Fibroblast of villous mesenchyme (primary cell): Measurements from ENCODE around the gene TTC5. TPM values are rescaled to one million over a fixed set of nuclear protein-coding genes. Genes with fewer than 3 reads are reported as not detected.
A peak's percentile ranks its signal among the peaks of the same experiment; 100 is the strongest.
"Not testable (repeated sequence)": the region's sequence is repeated elsewhere in the genome, so short reads cannot be mapped to it uniquely, and the experiment has no call there.

Experiments
- DNase-seq: peaks from one replicate; pipeline ENCODE4 v3.0.0-alpha.2; 2010; ENCODE audit warnings: low read depth
- H3K4me3 ChIP-seq: 2 replicates; pipeline ENCODE4 v1.5.1; 2011; ENCODE audit warnings: low read depth, mild to moderate bottlenecking, low read length
- total RNA-seq: library from RNA; depleted of rRNA; stranded (reverse); fragments of >200 nt; gene quantifications from 2 replicates; pipeline ENCODE4 v1.2.3, GENCODE V29; 2012
- TF ChIP-seq, protein P1 (sequence below): IDR thresholded peaks from 2 replicates; pipeline ENCODE4 v1.5.1; 2012; ENCODE audit warnings: low read depth, mild to moderate bottlenecking, low read length; ENCODE audit not compliant: insufficient read depth

Gene TTC5
- total RNA-seq, 1 donor: 16.8 TPM

DNA sequence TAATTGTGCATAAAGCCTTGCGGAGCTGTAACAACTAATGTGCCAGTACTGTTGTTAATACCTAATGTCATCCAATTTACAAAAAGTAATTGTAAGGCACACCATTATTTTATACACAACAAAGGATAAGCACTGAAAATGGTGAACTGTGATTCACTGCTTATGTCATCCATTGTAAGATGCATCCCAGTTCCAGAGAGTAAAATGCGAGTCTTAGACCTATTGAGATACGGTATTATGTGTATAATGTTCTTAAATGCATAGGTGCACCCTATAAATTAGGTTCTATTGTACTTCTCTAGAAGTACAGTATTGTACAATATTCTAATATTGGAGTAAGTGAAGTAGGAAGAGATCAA is 38.1 kb upstream of the TTC5 start:
- TF ChIP-seq, protein P1, sequence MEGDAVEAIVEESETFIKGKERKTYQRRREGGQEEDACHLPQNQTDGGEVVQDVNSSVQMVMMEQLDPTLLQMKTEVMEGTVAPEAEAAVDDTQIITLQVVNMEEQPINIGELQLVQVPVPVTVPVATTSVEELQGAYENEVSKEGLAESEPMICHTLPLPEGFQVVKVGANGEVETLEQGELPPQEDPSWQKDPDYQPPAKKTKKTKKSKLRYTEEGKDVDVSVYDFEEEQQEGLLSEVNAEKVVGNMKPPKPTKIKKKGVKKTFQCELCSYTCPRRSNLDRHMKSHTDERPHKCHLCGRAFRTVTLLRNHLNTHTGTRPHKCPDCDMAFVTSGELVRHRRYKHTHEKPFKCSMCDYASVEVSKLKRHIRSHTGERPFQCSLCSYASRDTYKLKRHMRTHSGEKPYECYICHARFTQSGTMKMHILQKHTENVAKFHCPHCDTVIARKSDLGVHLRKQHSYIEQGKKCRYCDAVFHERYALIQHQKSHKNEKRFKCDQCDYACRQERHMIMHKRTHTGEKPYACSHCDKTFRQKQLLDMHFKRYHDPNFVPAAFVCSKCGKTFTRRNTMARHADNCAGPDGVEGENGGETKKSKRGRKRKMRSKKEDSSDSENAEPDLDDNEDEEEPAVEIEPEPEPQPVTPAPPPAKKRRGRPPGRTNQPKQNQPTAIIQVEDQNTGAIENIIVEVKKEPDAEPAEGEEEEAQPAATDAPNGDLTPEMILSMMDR: no peak
- no peak for DNase-seq

DNA sequence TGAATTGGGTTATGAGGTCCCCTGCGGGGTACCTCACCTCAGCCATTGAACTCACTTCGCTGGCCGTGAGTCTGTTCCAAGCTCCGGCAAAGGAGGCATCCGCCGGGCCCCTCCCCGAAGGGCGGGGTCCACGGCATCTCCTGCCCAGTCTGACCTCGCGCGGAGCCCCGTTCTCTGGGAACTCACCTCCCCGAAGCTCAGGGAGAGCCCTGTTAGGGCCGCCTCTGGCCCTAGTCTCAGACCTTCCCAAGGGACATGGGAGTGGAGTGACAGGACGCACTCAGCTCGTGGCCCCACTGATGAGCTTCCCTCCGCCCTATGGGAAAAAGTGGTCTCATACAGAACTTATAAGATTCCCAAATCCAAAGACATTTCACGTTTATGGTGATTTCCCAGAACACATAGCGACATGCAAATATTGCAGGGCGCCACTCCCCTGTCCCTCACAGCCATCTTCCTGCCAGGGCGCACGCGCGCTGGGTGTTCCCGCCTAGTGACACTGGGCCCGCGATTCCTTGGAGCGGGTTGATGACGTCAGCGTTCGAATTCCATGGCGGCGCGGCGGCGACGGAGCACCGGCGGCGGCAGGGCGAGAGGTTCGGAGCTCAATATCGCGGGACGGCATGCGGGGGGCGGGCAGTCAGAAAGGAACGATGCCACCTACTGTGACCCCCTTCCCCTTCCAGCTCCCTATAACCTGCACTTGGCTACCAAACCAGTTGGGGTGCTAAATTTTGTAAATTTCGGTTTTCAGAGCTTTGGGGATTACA is 37.5 kb upstream of the TTC5 start, which contains the start of gene PARP2:
Gene PARP2 (plus strand): TSS at position 544 of the 770 bp plus-strand sequence. CDS start 7 bp downstream, at position 551.
- DNase-seq: peak; percentile 99
- peak within 1 kb of the TSS; percentile 99 for H3K4me3 ChIP-seq
- TF ChIP-seq, protein P1: no peak

More for the DNA sequence above, 38.1 kb upstream of the TTC5 start:
- peak overlapping the region; percentile 99 for H3K4me3 ChIP-seq

DNA sequence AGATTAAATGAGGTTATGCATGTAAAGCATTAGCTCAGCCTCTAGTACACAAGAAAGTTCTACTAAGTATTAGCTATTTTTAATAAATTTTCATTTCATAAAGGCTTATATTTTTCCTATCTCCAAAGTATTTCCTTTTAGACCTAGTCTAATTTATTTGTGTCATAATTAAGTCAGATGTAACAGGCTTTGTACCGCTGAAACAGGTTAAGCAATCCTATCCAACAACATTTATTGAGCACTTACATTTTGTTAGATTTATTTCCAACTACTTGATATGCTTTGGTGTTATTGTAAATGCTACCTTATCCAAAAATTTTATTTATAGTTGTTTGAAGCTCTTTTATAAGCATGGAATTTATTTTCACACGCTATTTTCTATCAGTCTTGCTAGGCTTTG is 35.9 kb upstream of the TTC5 start:
- no peak for DNase-seq
- H3K4me3 ChIP-seq: peak overlapping the region; percentile 93
- TF ChIP-seq, protein P1: no peak

DNA sequence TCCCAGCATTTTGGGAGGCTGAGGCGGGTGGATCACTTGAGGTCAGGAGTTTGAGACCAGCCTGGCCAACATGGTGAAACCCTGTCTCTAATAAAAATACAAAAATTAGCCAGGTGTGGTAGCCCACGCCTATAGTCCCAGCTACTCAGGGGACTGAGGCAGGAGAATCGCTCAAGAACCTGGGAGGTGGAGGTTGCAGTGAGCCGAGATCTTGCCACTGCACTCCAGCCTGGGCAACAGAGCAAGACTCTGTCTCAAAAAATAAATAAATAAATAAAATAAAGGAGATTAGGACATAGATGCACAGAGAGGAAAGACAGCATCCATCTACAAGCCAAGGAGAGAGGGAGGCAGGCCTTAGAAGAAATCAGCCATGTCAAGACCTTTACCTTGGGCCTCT is 35.3 kb upstream of the TTC5 start:
- not testable (repeated sequence) for DNase-seq, H3K4me3 ChIP-seq

DNA sequence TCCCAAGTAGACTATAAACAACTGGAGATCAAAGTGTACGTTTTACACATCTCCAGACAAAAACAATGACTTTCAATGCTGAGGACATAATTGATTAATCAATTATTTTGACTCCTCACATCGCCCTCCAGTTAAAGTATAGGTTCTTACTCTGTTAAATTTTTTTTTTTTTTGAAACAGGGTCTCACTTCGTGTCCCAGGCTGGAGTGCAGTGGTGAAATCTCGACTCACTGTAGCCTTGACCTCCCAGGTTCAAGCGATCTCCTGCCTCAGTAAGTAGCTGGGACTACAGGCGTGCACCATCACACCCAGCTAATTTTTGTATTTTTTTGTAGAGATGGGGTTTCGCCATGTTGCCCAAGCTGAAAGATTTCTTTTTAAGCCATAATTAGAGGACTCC is 28.3 kb upstream of the TTC5 start:
- DNase-seq: no peak

DNA sequence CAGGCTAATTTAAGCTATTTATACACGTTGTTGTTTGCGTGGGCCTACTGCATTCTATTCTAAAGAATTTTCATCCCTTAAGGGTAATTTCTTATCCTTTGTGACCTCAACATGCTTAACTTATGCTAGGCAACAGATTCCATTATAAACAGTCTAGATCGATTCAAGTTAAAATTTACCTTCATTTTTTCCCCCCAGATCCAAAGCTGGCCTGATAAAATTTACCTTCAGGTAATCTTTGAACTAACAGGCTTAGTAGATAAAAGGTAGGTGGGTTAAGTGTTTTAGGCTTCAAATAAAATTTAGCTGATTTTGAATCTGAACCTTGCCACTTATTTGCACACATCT is 27.7 kb upstream of the TTC5 start:
- peak overlapping the region; percentile 89 for H3K4me3 ChIP-seq
- no peak for DNase-seq
- TF ChIP-seq, protein P1: no peak

More for the DNA sequence above, 28.3 kb upstream of the TTC5 start:
- H3K4me3 ChIP-seq: no peak overlapping the region
- TF ChIP-seq, protein P1: no peak

DNA sequence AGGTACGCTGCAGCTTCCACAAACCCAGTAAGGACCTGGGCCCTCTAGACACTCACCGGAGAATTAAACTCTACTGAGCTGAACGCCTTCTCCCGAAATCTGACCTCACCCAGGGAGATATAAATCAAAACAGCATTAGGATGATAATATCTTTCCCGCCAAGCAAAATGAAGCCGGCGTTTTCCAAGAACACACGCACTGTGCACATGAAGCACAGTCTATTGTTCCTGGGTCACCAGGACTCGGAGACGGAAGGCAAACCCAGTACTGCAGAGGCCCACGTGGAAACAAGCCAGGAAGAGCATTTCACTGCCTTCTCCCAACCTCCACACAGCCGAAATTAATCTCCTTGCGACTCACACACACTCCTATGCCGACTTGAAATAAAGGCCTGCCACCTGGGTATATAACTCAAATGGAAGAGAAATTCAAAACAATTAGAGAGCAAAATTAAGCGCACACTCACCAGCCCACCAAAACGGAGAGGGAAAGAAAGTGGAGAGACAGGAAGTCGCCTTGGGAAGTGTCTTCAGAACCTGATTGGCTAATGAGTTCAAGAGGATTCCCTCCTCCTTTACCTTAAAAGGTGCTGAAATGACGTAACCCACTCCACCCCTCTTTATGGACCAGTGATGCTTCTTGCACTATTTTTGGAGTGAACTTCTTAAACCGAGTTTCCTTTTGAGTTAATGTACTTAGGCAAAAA is 27.2 kb upstream of the TTC5 start, which contains the start of gene CCNB1IP1:
Gene CCNB1IP1 (minus strand): TSS at position 492 of the 706 bp plus-strand sequence. CDS start 16,756 bp downstream, outside the sequence.
- DNase-seq: peak; percentile 92
- TF ChIP-seq, protein P1: no peak
- H3K4me3 ChIP-seq: peak within 1 kb of the TSS; percentile 89
